ENCODE data around the gene CHMP6. TPM values are rescaled to one million over a fixed set of nuclear protein-coding genes. Genes with fewer than 3 reads are reported as not detected.

CHMP6 gene
- total RNA-seq (2021) = 15.0 to 23.1 TPM (median 19.6 TPM) in 3 replicates
- Bru-seq, nascent RNA = percentile 49 among the genes with signal in this experiment
- long read RNA-seq, experiment 1, transcript CHMP6-201 (8 exons, 1,664 nt) = major isoform, 108 of 117 reads
- long read RNA-seq, experiment 1, partial matches to known transcripts = 7 of 117 reads
- long read RNA-seq, experiment 1, other reads (novel, unspliced or antisense) = 2 of 117 reads
- long read RNA-seq, experiment 2, transcript CHMP6-201 (8 exons, 1,664 nt) = major isoform, 8 of 11 reads
- long read RNA-seq, experiment 2, partial matches to known transcripts = 2 of 11 reads
- long read RNA-seq, experiment 2, other reads (novel, unspliced or antisense) = 1 of 11 reads
- long read RNA-seq, experiment 3, transcript CHMP6-201 (8 exons, 1,664 nt) = major isoform, 116 of 121 reads
- long read RNA-seq, experiment 3, partial matches to known transcripts = 2 of 121 reads
- long read RNA-seq, experiment 3, other reads (novel, unspliced or antisense) = 3 of 121 reads

- Mint-ChIP-seq H3K4me3 (peak within 1 kb of the TSS; percentile 67), H3K36me3 (no peaks in the 10 kb centered on the region), H3K4me1 (peaks cover 7% of the 10 kb centered on the region), H3K27ac (no peak within 1 kb of the TSS), H3K27me3 (ENCODE audit: low read depth) (peaks cover 10% of the 10 kb centered on the region), H3K9me3 (no peaks in the 10 kb centered on the region)
- CTCF ChIA-PET = interaction anchor here (0.8 to 1.6 kb wide), 5 partner anchors 10 to 110 kb away, joined by 3 to 4 read pairs (median 4); no protein-coding TSS in a partner anchor
- DNase-seq (ENCODE audit: low spot score) = peak; percentile 69
- TF ChIP-seq ZNF423 (CRISPR knock-in tag; IDR thresholded peaks at IDR 0.05) (0 out of 2 replicates have a peak, but pooled peaks have one; percentile 10), FOXK1 (CRISPR knock-in tag; IDR thresholded peaks at IDR 0.05) (no peak), SP1 (CRISPR knock-in tag; conservative IDR thresholded peaks at IDR 0.05) (peak; percentile 75), MAX (CRISPR knock-in tag; IDR thresholded peaks at IDR 0.05) (no peak)
- POLR2A ChIA-PET = no interaction called here
- ATAC-seq = peak; percentile 30
Measured at GRCh38 chr17:80991645-80992076, at the start of gene CHMP6. CHMP6 (plus strand) TSS chr17:80991841; CDS start chr17:80991919, 78 bp downstream.

- ChIA-PET POLR2A (no interaction called here), CTCF (interaction anchor here (1.5 to 1.8 kb wide), 2 partner anchors 15 to 43 kb away, joined by 5 to 6 read pairs; no protein-coding TSS in a partner anchor)
- Mint-ChIP-seq H3K36me3 (peaks cover 17% of the 10 kb centered on the region), H3K4me3 (no peak overlapping the region), H3K27me3 (ENCODE audit: low read depth) (no peaks in the 10 kb centered on the region), H3K27ac (no peak overlapping the region), H3K9me3 (peaks cover 8% of the 10 kb centered on the region), H3K4me1 (no peaks in the 10 kb centered on the region)
- DNase-seq (ENCODE audit: low spot score) (peak; percentile 5), ATAC-seq (no peak)
- TF ChIP-seq EMX1 (CRISPR knock-in tag; IDR thresholded peaks at IDR 0.05) = no peak
- no peak for TF ChIP-seq CBFB (CRISPR knock-in tag; IDR thresholded peaks at IDR 0.05; ENCODE audit: low read depth)
- TF ChIP-seq FOXJ3 (CRISPR knock-in tag; IDR thresholded peaks at IDR 0.05; ENCODE audit: borderline replicate concordance) = no peak
- TF ChIP-seq GRHL2 (CRISPR knock-in tag; IDR thresholded peaks at IDR 0.05; ENCODE audit: insufficient replicate concordance, severe bottlenecking) = no peak
- no peak for TF ChIP-seq SOX15 (CRISPR knock-in tag; IDR thresholded peaks at IDR 0.05)
- TF ChIP-seq PRDM15 (CRISPR knock-in tag; IDR thresholded peaks at IDR 0.05) = no peak
- no peak for TF ChIP-seq ERG (CRISPR knock-in tag; IDR thresholded peaks at IDR 0.05)
- TF ChIP-seq ZNF121 (CRISPR knock-in tag; IDR thresholded peaks at IDR 0.05) = no peak
- no peak for TF ChIP-seq ELF4 (CRISPR knock-in tag; IDR thresholded peaks at IDR 0.05; ENCODE audit: low read depth)
- no peak for TF ChIP-seq JAZF1 (CRISPR knock-in tag; IDR thresholded peaks at IDR 0.05)
- TF ChIP-seq ZNF416 (CRISPR knock-in tag; IDR thresholded peaks at IDR 0.05) = no peak
- no peak for TF ChIP-seq ZNF232 (CRISPR knock-in tag; IDR thresholded peaks at IDR 0.05)
- TF ChIP-seq ZMAT4 (CRISPR knock-in tag; IDR thresholded peaks at IDR 0.05) = no peak
- no peak for TF ChIP-seq ZNF263 (CRISPR knock-in tag; IDR thresholded peaks at IDR 0.05; ENCODE audit: low read depth)
- TF ChIP-seq NFE2L1 (CRISPR knock-in tag; IDR thresholded peaks at IDR 0.05) = no peak
- TF ChIP-seq ATF1 (CRISPR knock-in tag; IDR thresholded peaks at IDR 0.05) = no peak
- no peak for TF ChIP-seq CDX4 (CRISPR knock-in tag; IDR thresholded peaks at IDR 0.05; ENCODE audit: borderline replicate concordance)
- no peak for TF ChIP-seq ZNF532 (CRISPR knock-in tag; IDR thresholded peaks at IDR 0.05; ENCODE audit: borderline replicate concordance)
Measured at GRCh38 chr17:80942423-80943345, 49.0 kb upstream of the CHMP6 start.

All from WTC11 (cell line).